Esophagus muscularis mucosa (tissue), 4 donors: ENCODE results near the gene GPRIN3. TPM values are rescaled to one million over a fixed set of nuclear protein-coding genes. Genes with fewer than 3 reads are reported as not detected.

Experiments
- DNase-seq: peaks from one replicate; pipeline ENCODE4 v3.0.0-alpha.2; 2017; ENCODE audit errors: extremely low spot score
- H3K27ac ChIP-seq, 4 donors: fragments of 200-600 bp; sonication (generic); replicated peaks in 1 of 4; 1 replicate in 3 of 4; 2 replicates in 1 of 4; pipeline ENCODE4 v1.5.1; 2016 to 2019; ENCODE audit warnings: mild to moderate bottlenecking in 1 of 4
- H3K27me3 ChIP-seq, 4 donors: fragments of 200-600 bp; sonication (generic); one replicate each; pipeline versions ENCODE4 v1.5.1 to v1.6.0; 2016 to 2019
- H3K36me3 ChIP-seq, 4 donors: fragments of 200-600 bp; sonication (generic); one replicate each; pipeline ENCODE4 v1.5.1; 2016 to 2019
- H3K4me1 ChIP-seq, 4 donors: fragments of 200-600 bp; sonication (generic); one replicate each; pipeline ENCODE4 v1.5.1; 2016 to 2019
- H3K4me3 ChIP-seq, 4 donors: fragments of 200-600 bp; sonication (generic); 1 replicate in 2 of 4; 2 replicates in 2 of 4; pipeline ENCODE4 v1.5.1; 2016 to 2019; ENCODE audit warnings: mild to moderate bottlenecking in 4 of 4, moderate library complexity in 1 of 4
- H3K9me3 ChIP-seq, 4 donors: fragments of 200-600 bp; sonication (generic); 1 replicate in 3 of 4; 2 replicates in 1 of 4; pipeline ENCODE4 v1.5.1; 2016 to 2019
- EP300 ChIP-seq: sonication (generic); formaldehyde crosslinking; IDR thresholded peaks from one replicate; pipeline ENCODE4 v1.6.1; 2017; ENCODE audit warnings: antibody characterized with exemption
- POLR2A ChIP-seq: fragments of 450-650 bp; IDR thresholded peaks from one replicate; pipeline ENCODE4 v1.6.1; 2017; ENCODE audit warnings: antibody characterized with exemption, moderate library complexity, mild to moderate bottlenecking, low read depth
- POLR2AphosphoS5 ChIP-seq, 2 donors: sonication (generic); formaldehyde crosslinking; IDR thresholded peaks; one replicate each; pipeline ENCODE4 v1.6.1; 2017; ENCODE audit warnings: antibody characterized with exemption in 2 of 2
- WGBS: methylation state at CpG from one replicate; pipeline ENCODE4 v1.1.5; 2018; 5-methylcytosine and 5-hydroxymethylcytosine counted together
- intact Hi-C: fragments of 100-400 bp; cut with DNase I; formaldehyde crosslinking; loops from one replicate; pipeline ENCODE4 v1.15.1; 2023
- total RNA-seq, 4 donors: library from RNA; depleted of rRNA; stranded (reverse); fragments of >200 nt; gene quantifications; one replicate each; pipeline versions ENCODE4 v1.1.0 to v1.2.1, GENCODE V29; 2016
- TF ChIP-seq, protein P1 (sequence below), 3 experiments: fragments of 200-600 bp in 2 of 3; fragments of 450-650 bp in 1 of 3; sonication (generic) in 2 of 3; IDR thresholded peaks; one replicate each; pipeline ENCODE4 v1.5.1; 2017 to 2019; ENCODE audit warnings: antibody characterized with exemption in 3 of 3, mild to moderate bottlenecking in 2 of 3, moderate library complexity in 1 of 3

Gene GPRIN3
- total RNA-seq, 4 donors from 2014 or later = 2.5 to 3.6 (median 2.8) TPM

GRCh38 chr4:89285745-89286144 is 21.9 kb downstream of the GPRIN3 start:
- no peak overlapping the region for H3K4me3 ChIP-seq
- TF ChIP-seq EP300 = no peak
- TF ChIP-seq, protein P1, sequence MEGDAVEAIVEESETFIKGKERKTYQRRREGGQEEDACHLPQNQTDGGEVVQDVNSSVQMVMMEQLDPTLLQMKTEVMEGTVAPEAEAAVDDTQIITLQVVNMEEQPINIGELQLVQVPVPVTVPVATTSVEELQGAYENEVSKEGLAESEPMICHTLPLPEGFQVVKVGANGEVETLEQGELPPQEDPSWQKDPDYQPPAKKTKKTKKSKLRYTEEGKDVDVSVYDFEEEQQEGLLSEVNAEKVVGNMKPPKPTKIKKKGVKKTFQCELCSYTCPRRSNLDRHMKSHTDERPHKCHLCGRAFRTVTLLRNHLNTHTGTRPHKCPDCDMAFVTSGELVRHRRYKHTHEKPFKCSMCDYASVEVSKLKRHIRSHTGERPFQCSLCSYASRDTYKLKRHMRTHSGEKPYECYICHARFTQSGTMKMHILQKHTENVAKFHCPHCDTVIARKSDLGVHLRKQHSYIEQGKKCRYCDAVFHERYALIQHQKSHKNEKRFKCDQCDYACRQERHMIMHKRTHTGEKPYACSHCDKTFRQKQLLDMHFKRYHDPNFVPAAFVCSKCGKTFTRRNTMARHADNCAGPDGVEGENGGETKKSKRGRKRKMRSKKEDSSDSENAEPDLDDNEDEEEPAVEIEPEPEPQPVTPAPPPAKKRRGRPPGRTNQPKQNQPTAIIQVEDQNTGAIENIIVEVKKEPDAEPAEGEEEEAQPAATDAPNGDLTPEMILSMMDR (IDR thresholded peaks at IDR 0.05) = no peak
- H3K27ac ChIP-seq = no peak overlapping the region
- peaks cover 0 to 21% (median 0%) of the 10 kb centered on the region in 4 donors for H3K4me1 ChIP-seq
- no peaks in the 10 kb centered on the region for H3K9me3 ChIP-seq
- H3K36me3 ChIP-seq = no peaks in the 10 kb centered on the region
- no peak for DNase-seq
- 44% methylated on average over 2 of the region's 2 CpGs for WGBS
- intact Hi-C loops = no loop called here
- H3K27me3 ChIP-seq = no peaks in the 10 kb centered on the region

DNA sequence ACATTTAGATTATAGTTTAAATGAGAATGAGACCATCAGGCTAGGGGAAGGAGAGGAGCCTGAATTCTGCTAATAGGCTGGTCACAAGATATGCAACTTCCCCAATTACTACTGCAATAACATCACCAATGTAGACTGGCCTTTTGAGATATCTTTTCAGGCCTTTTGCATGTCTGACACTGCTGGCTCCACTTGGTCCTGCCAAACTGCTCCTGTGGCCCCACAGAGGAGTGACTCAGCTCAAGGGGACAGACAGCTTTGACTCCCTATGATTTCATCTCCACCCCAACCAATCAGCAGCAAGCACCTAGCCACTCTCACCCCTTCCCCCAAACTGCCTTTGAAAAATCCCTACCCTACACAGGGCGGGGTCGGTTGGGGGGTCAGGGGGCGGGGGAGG is 22.8 kb downstream of the GPRIN3 start:
- Histone ChIP-seq H3K4me3 (no peak overlapping the region), H3K9me3 (no peaks in the 10 kb centered on the region), H3K27ac (no peak overlapping the region), H3K27me3 (no peaks in the 10 kb centered on the region), H3K36me3 (no peaks in the 10 kb centered on the region), H3K4me1 (peaks cover 0 to 15% (median 0%) of the 10 kb centered on the region in 4 donors)
- no peak for DNase-seq
- intact Hi-C loops = no loop called here
- TF ChIP-seq, protein P1 (IDR thresholded peaks at IDR 0.05) = no peak
- no peak for TF ChIP-seq POLR2A
- no peak for TF ChIP-seq POLR2AphosphoS5 (IDR thresholded peaks at IDR 0.05)
- WGBS = 92% methylated on average over 3 of the region's 3 CpGs

- no peak for DNase-seq
- intact Hi-C loops = no loop called here
- Histone ChIP-seq H3K27me3 (no peaks in the 10 kb centered on the region), H3K27ac (no peak overlapping the region), H3K4me1 (peaks cover 0 to 11% (median 0%) of the 10 kb centered on the region in 4 donors), H3K36me3 (no peaks in the 10 kb centered on the region), H3K9me3 (no peaks in the 10 kb centered on the region), H3K4me3 (no peak overlapping the region)
- 62% methylated on average over 2 of the region's 2 CpGs for WGBS
- TF ChIP-seq, protein P1 (IDR thresholded peaks at IDR 0.05) = no peak
- no peak for TF ChIP-seq POLR2AphosphoS5 (IDR thresholded peaks at IDR 0.05)
- no peak for TF ChIP-seq EP300
These were observed 23.6 kb downstream of the GPRIN3 start for GRCh38 chr4:89284020-89284424.

DNA sequence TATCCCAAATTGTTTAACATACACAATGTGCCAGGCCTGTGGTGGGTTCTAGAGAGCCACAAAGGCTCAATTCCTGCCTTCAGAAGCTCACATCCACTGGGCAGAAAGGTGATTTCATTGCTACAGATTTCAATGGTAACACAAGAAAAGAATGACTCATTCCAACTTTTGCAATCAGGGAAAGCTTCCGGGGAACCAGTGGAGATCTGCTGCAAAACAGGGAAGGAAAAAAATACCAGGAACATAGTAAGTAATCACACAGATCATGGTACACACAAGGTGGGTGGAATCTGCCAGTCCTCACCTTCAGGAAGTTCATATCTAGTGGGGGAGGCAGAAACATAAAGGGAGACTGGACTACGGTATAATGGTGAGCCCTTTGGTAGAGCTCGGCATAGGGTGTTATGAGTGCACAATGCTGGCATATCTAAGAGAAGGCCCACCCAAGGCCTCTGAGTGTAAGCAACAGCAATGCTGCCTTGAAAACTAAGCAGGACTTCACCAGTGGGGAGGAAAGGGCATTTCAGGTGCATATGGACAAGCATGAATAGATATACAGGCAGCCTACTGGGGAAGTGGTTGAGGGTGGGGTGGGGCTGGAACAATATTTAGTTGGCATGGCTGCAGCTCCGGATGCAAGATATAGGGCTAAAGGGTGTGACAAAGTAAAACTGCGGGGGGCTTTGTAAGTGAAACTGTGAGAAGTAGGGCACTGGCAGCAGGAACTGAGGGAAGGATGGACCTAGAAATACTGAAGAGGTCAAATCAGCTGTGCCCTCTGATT is 24.2 kb downstream of the GPRIN3 start:
- no peak for TF ChIP-seq POLR2AphosphoS5 (IDR thresholded peaks at IDR 0.05)
- TF ChIP-seq, protein P1 (IDR thresholded peaks at IDR 0.05) = no peak
- TF ChIP-seq POLR2A = no peak
- no peak for TF ChIP-seq EP300
- 89% methylated on average over 5 of the region's 5 CpGs for WGBS
- H3K27me3 ChIP-seq = no peaks in the 10 kb centered on the region
- H3K36me3 ChIP-seq = no peaks in the 10 kb centered on the region
- peaks cover 0 to 6% (median 0%) of the 10 kb centered on the region in 4 donors for H3K4me1 ChIP-seq
- H3K9me3 ChIP-seq = no peaks in the 10 kb centered on the region
- H3K4me3 ChIP-seq = no peak overlapping the region
- no peak for DNase-seq
- intact Hi-C loops = no loop called here
- no peak overlapping the region for H3K27ac ChIP-seq

- intact Hi-C loops = no loop called here
- H3K36me3 ChIP-seq = no peaks in the 10 kb centered on the region
- H3K9me3 ChIP-seq = no peaks in the 10 kb centered on the region
- TF ChIP-seq POLR2AphosphoS5 (IDR thresholded peaks at IDR 0.05) (no peak), POLR2A (no peak), EP300 (no peak)
- TF ChIP-seq, protein P1 (IDR thresholded peaks at IDR 0.05) = no peak
- no peaks in the 10 kb centered on the region for H3K27me3 ChIP-seq
- no peak overlapping the region for H3K4me3 ChIP-seq
- no peak for DNase-seq
- WGBS = 88% methylated on average over 4 of the region's 4 CpGs
- H3K27ac ChIP-seq = no peak overlapping the region
- H3K4me1 ChIP-seq = peaks cover 0 to 6% (median 0%) of the 10 kb centered on the region in 4 donors
These were observed 28.2 kb downstream of the GPRIN3 start for GRCh38 chr4:89279385-89279784.
